GM12872 (cell line): ENCODE results near the gene AZI2.
A peak's percentile ranks its signal among the peaks of the same experiment; 100 is the strongest.

Experiments used
- CTCF ChIP-seq: IDR thresholded peaks from 3 replicates; pipeline ENCODE4 v1.5.1; 2011; ENCODE audit warnings: low read depth, mild to moderate bottlenecking, low read length, moderate library complexity; ENCODE audit not compliant: insufficient read depth

AZI2 gene

GRCh38 chr3:28322464-28322863 is 26.2 kb downstream of the AZI2 start:
- no peak for TF ChIP-seq CTCF

GRCh38 chr3:28320981-28321380 is 27.6 kb downstream of the AZI2 start:
- no peak for TF ChIP-seq CTCF

- peak; percentile 62; the same call in 2 of the 3 replicates for TF ChIP-seq CTCF
These were observed 31.1 kb downstream of the AZI2 start for GRCh38 chr3:28317438-28318022.

GRCh38 chr3:28316226-28316625 is 32.4 kb downstream of the AZI2 start:
- TF ChIP-seq CTCF, result no peak

GRCh38 chr3:28315711-28316110 is 32.9 kb downstream of the AZI2 start:
- TF ChIP-seq CTCF, result no peak

GRCh38 chr3:28308196-28308595 is 40.4 kb downstream of the AZI2 start:
- no peak for TF ChIP-seq CTCF

GRCh38 chr3:28301688-28302087 is 46.9 kb downstream of the AZI2 start:
- TF ChIP-seq CTCF, result no peak
